Kidney epithelial cell (primary cell): Measurements from ENCODE around the gene LEF1. TPM values are rescaled to one million over a fixed set of nuclear protein-coding genes. Genes with fewer than 3 reads are reported as not detected.

Source experiments
- DNase-seq: peaks from one replicate; pipeline ENCODE4 v3.0.0-alpha.2; 2010; ENCODE audit warnings: low read depth
- H3K27me3 ChIP-seq: 2 replicates; pipeline ENCODE4 v1.6.0; 2011; ENCODE audit warnings: low read length; ENCODE audit not compliant: control insufficient read depth, insufficient read depth
- H3K36me3 ChIP-seq: 2 replicates; pipeline ENCODE4 v1.5.1; 2011; ENCODE audit warnings: low read length; ENCODE audit not compliant: control insufficient read depth, insufficient read depth
- H3K4me3 ChIP-seq: 2 replicates; pipeline ENCODE4 v1.5.1; 2011; ENCODE audit warnings: low read depth, mild to moderate bottlenecking, control low read depth, low read length
- total RNA-seq: library from RNA; depleted of rRNA; stranded (reverse); fragments of >200 nt; gene quantifications from 2 replicates; pipeline ENCODE4 v1.2.3, GENCODE V29; 2015
- TF ChIP-seq, protein P1 (sequence below): IDR thresholded peaks from 2 replicates; pipeline ENCODE4 v1.5.1; 2011; ENCODE audit warnings: mild to moderate bottlenecking, moderate library complexity, low read length, control low read depth, inconsistent platforms; ENCODE audit not compliant: insufficient read depth, poor library complexity, severe bottlenecking

Gene LEF1
- total RNA-seq, 1 donor from 2014 or later = 13.2 TPM

DNA sequence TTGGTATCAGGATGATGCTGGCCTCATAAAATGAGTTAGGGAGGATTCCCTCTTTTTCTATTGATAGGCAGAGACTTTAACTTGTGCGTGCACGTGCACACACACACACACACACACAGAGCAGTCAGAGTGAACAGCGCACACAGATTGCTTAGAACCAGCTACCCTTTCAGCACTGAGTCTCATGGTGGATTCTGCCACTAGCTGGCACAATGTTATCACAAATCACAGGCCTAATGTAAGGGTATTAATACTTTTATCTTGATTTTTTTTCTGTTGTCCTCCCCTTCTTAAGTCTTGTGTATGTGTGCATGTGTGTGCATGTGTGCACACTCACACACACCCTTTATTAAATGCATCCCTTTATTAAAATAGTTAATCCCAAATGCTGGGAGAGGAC lies 125.8 kb downstream of the LEF1 start:
- TF ChIP-seq, protein P1, sequence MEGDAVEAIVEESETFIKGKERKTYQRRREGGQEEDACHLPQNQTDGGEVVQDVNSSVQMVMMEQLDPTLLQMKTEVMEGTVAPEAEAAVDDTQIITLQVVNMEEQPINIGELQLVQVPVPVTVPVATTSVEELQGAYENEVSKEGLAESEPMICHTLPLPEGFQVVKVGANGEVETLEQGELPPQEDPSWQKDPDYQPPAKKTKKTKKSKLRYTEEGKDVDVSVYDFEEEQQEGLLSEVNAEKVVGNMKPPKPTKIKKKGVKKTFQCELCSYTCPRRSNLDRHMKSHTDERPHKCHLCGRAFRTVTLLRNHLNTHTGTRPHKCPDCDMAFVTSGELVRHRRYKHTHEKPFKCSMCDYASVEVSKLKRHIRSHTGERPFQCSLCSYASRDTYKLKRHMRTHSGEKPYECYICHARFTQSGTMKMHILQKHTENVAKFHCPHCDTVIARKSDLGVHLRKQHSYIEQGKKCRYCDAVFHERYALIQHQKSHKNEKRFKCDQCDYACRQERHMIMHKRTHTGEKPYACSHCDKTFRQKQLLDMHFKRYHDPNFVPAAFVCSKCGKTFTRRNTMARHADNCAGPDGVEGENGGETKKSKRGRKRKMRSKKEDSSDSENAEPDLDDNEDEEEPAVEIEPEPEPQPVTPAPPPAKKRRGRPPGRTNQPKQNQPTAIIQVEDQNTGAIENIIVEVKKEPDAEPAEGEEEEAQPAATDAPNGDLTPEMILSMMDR = no peak
- no peaks in the 10 kb centered on the region for H3K27me3 ChIP-seq
- DNase-seq = no peak

DNA sequence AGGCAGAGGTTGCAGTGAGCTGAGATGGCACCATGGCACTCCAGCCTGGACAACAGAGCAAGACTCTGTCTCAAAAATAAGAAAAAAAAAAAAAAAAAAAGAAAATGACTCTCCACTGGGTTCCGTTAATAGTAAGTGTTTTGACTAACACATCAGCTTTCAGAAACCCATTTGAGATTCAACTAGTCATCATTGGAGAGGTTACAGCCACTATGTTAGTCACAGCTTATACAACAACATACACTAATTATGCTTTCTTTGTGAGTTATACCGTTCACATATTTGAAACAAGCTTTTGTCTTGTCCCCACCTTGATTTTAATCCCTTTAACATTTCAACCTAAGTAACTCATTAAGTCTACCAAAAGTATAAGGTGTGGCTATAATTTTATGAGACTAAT lies 130.8 kb downstream of the LEF1 start:
- H3K36me3 ChIP-seq = no peaks in the 10 kb centered on the region
- H3K27me3 ChIP-seq = no peaks in the 10 kb centered on the region
- H3K4me3 ChIP-seq = no peak overlapping the region
- DNase-seq = no peak
- TF ChIP-seq, protein P1 = no peak

More for the DNA sequence above, 125.8 kb downstream of the LEF1 start:
- no peak overlapping the region for H3K4me3 ChIP-seq
- H3K36me3 ChIP-seq = no peaks in the 10 kb centered on the region

DNA sequence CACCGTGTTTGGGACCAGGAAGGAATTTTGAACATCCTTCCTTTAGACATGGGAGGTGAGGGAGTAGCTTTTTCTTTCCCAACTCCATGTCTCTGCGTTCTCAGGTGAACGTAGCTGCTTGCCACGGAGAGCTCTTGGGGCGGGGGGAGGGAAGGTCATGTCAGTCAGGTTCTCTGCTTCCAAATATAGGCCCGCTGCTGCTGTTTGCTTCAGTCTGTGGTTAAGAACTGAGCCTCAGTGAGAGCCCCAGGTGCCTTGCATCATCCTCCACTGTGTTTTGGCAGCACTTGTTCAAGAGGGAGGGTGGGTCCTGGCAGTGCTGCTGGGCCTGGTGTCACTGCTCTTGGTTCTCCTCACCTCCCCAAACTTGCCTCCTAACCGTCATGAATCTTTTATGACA lies 132.5 kb downstream of the LEF1 start:
- TF ChIP-seq, protein P1 = no peak
- H3K27me3 ChIP-seq = no peaks in the 10 kb centered on the region
- H3K36me3 ChIP-seq = no peaks in the 10 kb centered on the region
- no peak for DNase-seq
- no peak overlapping the region for H3K4me3 ChIP-seq

DNA sequence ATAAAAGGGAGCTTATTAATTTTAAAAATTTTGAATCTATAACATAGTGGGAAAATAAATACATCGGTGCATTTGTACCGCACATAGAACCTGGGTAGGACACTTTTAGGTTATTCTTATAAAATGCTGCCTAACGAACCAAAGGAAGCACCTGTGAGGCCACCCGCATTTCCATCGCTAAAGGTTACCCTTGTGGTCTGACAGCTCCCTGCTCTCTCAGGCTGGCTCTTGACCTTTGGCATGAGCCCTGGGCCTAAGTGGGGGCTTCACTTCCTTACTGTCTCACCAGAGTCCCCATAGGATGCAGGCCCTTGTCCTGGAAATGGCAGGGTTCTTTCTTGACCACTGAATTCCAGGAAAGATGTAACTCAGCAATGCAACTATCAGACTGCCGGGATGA lies 133.0 kb downstream of the LEF1 start:
- Histone ChIP-seq H3K4me3 (no peak overlapping the region), H3K27me3 (no peaks in the 10 kb centered on the region), H3K36me3 (no peaks in the 10 kb centered on the region)
- TF ChIP-seq, protein P1 = no peak
- no peak for DNase-seq

DNA sequence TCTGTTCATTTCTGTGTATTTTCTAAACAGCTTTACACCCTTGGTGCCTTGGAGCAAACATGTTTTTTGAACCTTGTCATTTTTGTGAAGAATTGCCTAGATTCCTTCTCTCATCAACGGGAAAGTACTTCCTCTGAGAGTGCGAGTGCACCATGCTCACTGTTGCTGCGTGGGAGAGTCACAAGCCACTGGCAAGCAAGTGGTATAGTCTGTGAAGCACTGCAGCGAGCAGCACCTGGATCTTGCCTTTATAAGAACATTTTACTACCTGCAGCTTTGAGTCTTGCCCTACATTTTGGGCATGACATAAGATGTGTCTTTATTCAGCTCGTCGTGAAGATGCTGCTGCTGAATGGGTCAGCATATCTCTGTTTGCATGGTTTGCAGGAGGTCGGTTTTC lies 134.2 kb downstream of the LEF1 start:
- TF ChIP-seq, protein P1 = no peak
- Histone ChIP-seq H3K36me3 (no peaks in the 10 kb centered on the region), H3K27me3 (no peaks in the 10 kb centered on the region), H3K4me3 (no peak overlapping the region)
- DNase-seq = no peak

DNA sequence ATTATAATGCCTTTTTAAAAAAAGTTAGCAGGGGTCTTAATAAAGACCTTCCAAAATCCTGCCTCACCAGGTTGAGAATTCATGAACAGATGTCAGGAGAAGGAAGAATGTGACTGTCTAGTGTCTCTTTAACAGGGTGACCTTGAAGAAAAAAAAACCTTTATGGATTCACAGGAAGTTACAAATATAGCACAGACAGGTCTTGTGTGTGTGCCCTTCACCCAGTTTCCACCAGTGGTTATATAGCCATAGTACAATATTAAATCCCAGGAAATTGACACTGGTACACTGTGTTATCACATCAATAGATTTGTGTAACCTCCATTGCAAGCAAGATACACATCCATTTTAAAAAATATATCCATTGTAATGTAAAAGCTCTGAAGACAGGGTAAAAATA lies 135.4 kb downstream of the LEF1 start:
- H3K36me3 ChIP-seq = no peaks in the 10 kb centered on the region
- TF ChIP-seq, protein P1 = no peak
- no peak for DNase-seq
- H3K27me3 ChIP-seq = no peaks in the 10 kb centered on the region
- no peak overlapping the region for H3K4me3 ChIP-seq
